IMR-90 (cell line): ENCODE results near the gene SUPT3H. TPM values are rescaled to one million over a fixed set of nuclear protein-coding genes. Genes with fewer than 3 reads are reported as not detected.

Experiments
- ATAC-seq: fragments of 200-7000 bp; cut with Tn5 transposase; 2 replicates; pipeline ENCODE4 v1.9.1; 2020; ENCODE audit warnings: low read depth, mild to moderate bottlenecking, moderate library complexity
- BruUV-seq: library from RNA; stranded (reverse); fragments of 400-500 nt; replicated peaks from 2 replicates; lab custom pipeline; 2021; lab: Mats Ljungman, UMichigan
- CTCF ChIA-PET: fragments of 300-600 bp; formaldehyde crosslinking; extraction: SDS; loops from one replicate; lab custom pipeline; 2021; ENCODE audit warnings: antibody characterized with exemption; lab: Yijun Ruan, JAX
- POLR2A ChIA-PET: fragments of 300-600 bp; sonication (Branson Sonifier 250); formaldehyde crosslinking; loops from one replicate; lab custom pipeline; 2022; ENCODE audit warnings: antibody characterized with exemption; ENCODE audit not compliant: unreplicated experiment; lab: Charles Lee
- DNase-seq: peaks from one replicate; pipeline ENCODE4 v3.0.0; 2013
- H2AFZ ChIP-seq: replicated peaks from 2 replicates; pipeline ENCODE3; 2013; ENCODE audit warnings: low read length, mild to moderate bottlenecking; ENCODE audit not compliant: poor library complexity
- H2AK5ac ChIP-seq: 2 replicates; pipeline ENCODE4 v1.6.1; 2013; ENCODE audit warnings: low read depth, low read length, inconsistent platforms
- H2AK9ac ChIP-seq: replicated peaks from 2 replicates; pipeline ENCODE3; 2013; ENCODE audit warnings: mild to moderate bottlenecking, low read depth, low read length, moderate library complexity; ENCODE audit not compliant: poor library complexity
- H2BK120ac ChIP-seq: 2 replicates; pipeline ENCODE4 v1.6.1; 2013; ENCODE audit warnings: low read depth, low read length, inconsistent platforms
- H2BK15ac ChIP-seq: 3 replicates; pipeline ENCODE4 v1.6.1; 2013; ENCODE audit warnings: low read depth, low read length, inconsistent platforms
- H2BK20ac ChIP-seq: 2 replicates; pipeline ENCODE4 v1.6.1; 2013; ENCODE audit warnings: low read depth, mild to moderate bottlenecking, inconsistent platforms, low read length, moderate library complexity
- H2BK5ac ChIP-seq: 2 replicates; pipeline ENCODE4 v1.6.1; 2013; ENCODE audit warnings: mild to moderate bottlenecking, low read depth, low read length, inconsistent platforms; ENCODE audit not compliant: poor library complexity, severe bottlenecking
- H3K14ac ChIP-seq: replicated peaks from 2 replicates; pipeline ENCODE4 v1.6.1; 2013; ENCODE audit warnings: low read depth, low read length, inconsistent platforms
- H3K18ac ChIP-seq: 2 replicates; pipeline ENCODE4 v1.6.1; 2013; ENCODE audit warnings: low read depth, low read length, control low read depth
- H3K23ac ChIP-seq: 2 replicates; pipeline ENCODE4 v1.6.1; 2013; ENCODE audit warnings: low read depth, low read length, inconsistent platforms
- H3K27ac ChIP-seq: 2 replicates; pipeline ENCODE4 v1.5.1; 2013; ENCODE audit warnings: mild to moderate bottlenecking, control low read depth, low read length; ENCODE audit not compliant: insufficient read depth
- H3K27me3 ChIP-seq: 2 replicates; pipeline ENCODE4 v1.6.1; 2013; ENCODE audit warnings: low read length; ENCODE audit not compliant: control insufficient read depth, insufficient read depth
- H3K36me3 ChIP-seq: 2 replicates; pipeline ENCODE4 v1.6.1; 2013; ENCODE audit warnings: low read length, mixed read lengths; ENCODE audit not compliant: control insufficient read depth, insufficient read depth
- H3K4ac ChIP-seq: 2 replicates; pipeline ENCODE4 v1.6.1; 2013; ENCODE audit warnings: low read depth, low read length, inconsistent platforms
- H3K4me1 ChIP-seq: 2 replicates; pipeline ENCODE4 v1.6.1; 2013; ENCODE audit warnings: low read length, mixed read lengths; ENCODE audit not compliant: control insufficient read depth, insufficient read depth
- H3K4me2 ChIP-seq: 2 replicates; pipeline ENCODE4 v1.6.1; 2013; ENCODE audit warnings: low read depth, mild to moderate bottlenecking, control low read depth, low read length, moderate library complexity
- H3K4me3 ChIP-seq: 2 replicates; pipeline ENCODE4 v1.5.1; 2013; ENCODE audit warnings: low read depth, mild to moderate bottlenecking, control low read depth, low read length, moderate library complexity; ENCODE audit not compliant: insufficient read depth
- H3K56ac ChIP-seq: 2 replicates; pipeline ENCODE4 v1.6.1; 2013; ENCODE audit warnings: low read length, inconsistent platforms; ENCODE audit not compliant: insufficient read depth; ENCODE audit errors: extremely low read depth
- H3K79me1 ChIP-seq, 2 experiments: 2 replicates each; pipeline ENCODE4 v1.6.1; 2013; ENCODE audit warnings: low read length in 2 of 2, inconsistent platforms in 1 of 2, low read depth in 1 of 2
- H3K9ac ChIP-seq: 2 replicates; pipeline ENCODE4 v1.6.1; 2013; ENCODE audit warnings: low read depth, low read length, control low read depth
- H3K9me1 ChIP-seq: 2 replicates; pipeline ENCODE4 v1.6.1; 2013; ENCODE audit warnings: low read length, inconsistent platforms; ENCODE audit not compliant: insufficient read depth
- H3K9me3 ChIP-seq: 2 replicates; pipeline ENCODE4 v1.6.1; 2013; ENCODE audit warnings: low read length; ENCODE audit not compliant: control insufficient read depth, insufficient read depth
- H4K20me1 ChIP-seq: 2 replicates; pipeline ENCODE4 v1.6.1; 2013; ENCODE audit warnings: low read length, inconsistent platforms; ENCODE audit not compliant: insufficient read depth
- H4K5ac ChIP-seq: 2 replicates; pipeline ENCODE4 v1.6.1; 2013; ENCODE audit warnings: mild to moderate bottlenecking, low read depth, low read length, control low read depth
- H4K8ac ChIP-seq, 2 experiments: 2 replicates each; pipeline ENCODE4 v1.6.1; 2013; ENCODE audit warnings: low read depth in 2 of 2, low read length in 2 of 2, control low read depth in 1 of 2, inconsistent platforms in 1 of 2
- H4K91ac ChIP-seq: 2 replicates; pipeline ENCODE4 v1.6.1; 2013; ENCODE audit warnings: low read depth, low read length, inconsistent platforms; ENCODE audit not compliant: insufficient read depth
- BHLHE40 ChIP-seq: fragments of 150-350 bp; IDR thresholded peaks from 2 replicates; pipeline ENCODE4 v1.6.1; 2016; ENCODE audit warnings: mild to moderate bottlenecking, low read depth, low read length
- CEBPB ChIP-seq: IDR thresholded peaks from 2 replicates; pipeline ENCODE4 v1.6.1; 2012; ENCODE audit warnings: low read depth, low read length, improper control_type of control experiment
- CHD1 ChIP-seq: IDR thresholded peaks from 2 replicates; pipeline ENCODE4 v1.6.1; 2012; ENCODE audit warnings: low read depth, low read length, improper control_type of control experiment
- FOS ChIP-seq: fragments of 150-350 bp; IDR thresholded peaks from 2 replicates; pipeline ENCODE4 v1.6.1; 2016; ENCODE audit warnings: low read depth, low read length
- MAFK ChIP-seq: IDR thresholded peaks from 2 replicates; pipeline ENCODE4 v1.6.1; 2012; ENCODE audit warnings: low read depth, low read length, improper control_type of control experiment
- MAZ ChIP-seq: IDR thresholded peaks from 2 replicates; pipeline ENCODE4 v1.6.1; 2012; ENCODE audit warnings: low read depth, mild to moderate bottlenecking, low read length, improper control_type of control experiment, moderate library complexity, borderline replicate concordance
- MXI1 ChIP-seq: IDR thresholded peaks from 2 replicates; pipeline ENCODE4 v1.6.1; 2012; ENCODE audit warnings: low read depth, mild to moderate bottlenecking, low read length, moderate library complexity, borderline replicate concordance
- NFE2L2 ChIP-seq: fragments of 150-350 bp; IDR thresholded peaks from 2 replicates; pipeline ENCODE4 v1.6.1; 2016; ENCODE audit warnings: low read depth, mild to moderate bottlenecking, low read length
- POLR2A ChIP-seq: IDR thresholded peaks from 2 replicates; pipeline ENCODE4 v1.6.1; 2012; ENCODE audit warnings: mild to moderate bottlenecking, low read depth, low read length
- RAD21 ChIP-seq: IDR thresholded peaks from 2 replicates; pipeline ENCODE4 v1.6.1; 2012; ENCODE audit warnings: low read length, improper control_type of control experiment
- RCOR1 ChIP-seq: IDR thresholded peaks from 2 replicates; pipeline ENCODE4 v1.6.1; 2012; ENCODE audit warnings: mild to moderate bottlenecking, low read length, improper control_type of control experiment; ENCODE audit not compliant: insufficient replicate concordance
- RFX5 ChIP-seq: IDR thresholded peaks from 2 replicates; pipeline ENCODE4 v1.8.0; 2012; ENCODE audit warnings: low read depth, mild to moderate bottlenecking, low read length, moderate library complexity
- SMC3 ChIP-seq: fragments of 150-350 bp; IDR thresholded peaks from 2 replicates; pipeline ENCODE4 v1.6.1; 2016; ENCODE audit warnings: low read depth, mild to moderate bottlenecking, antibody characterized with exemption, low read length, moderate library complexity
- WGBS, 2 experiments: methylation state at CpG; one replicate each; pipeline versions ENCODE4 v1.1.5 to v1.1.7; 2013; ENCODE audit warnings: missing lambda C conversion rate in 2 of 2; ENCODE audit not compliant: insufficient read length in 1 of 2; ENCODE audit errors: extremely low coverage in 2 of 2; 5-methylcytosine and 5-hydroxymethylcytosine counted together
- dilution Hi-C: fragments of 300-500 bp; cut with HindIII; formaldehyde crosslinking; loops from one replicate; pipeline ENCODE4 v1.14.3; 2018; ENCODE audit warnings: low sequenced_read_pairs; ENCODE audit not compliant: unreplicated experiment
- in situ Hi-C: fragments of 300-500 bp; cut with MboI; formaldehyde crosslinking; loops from 3 replicates; pipeline ENCODE4 v1.14.3; 2019; ENCODE audit warnings: low sequenced_read_pairs, inconsistent platforms, mixed read lengths
- intact Hi-C: fragments of 100-400 bp; cut with micrococcal nuclease; formaldehyde crosslinking; loops from 2 replicates; pipeline ENCODE4 v1.10.0; 2022
- polyA plus RNA-seq, 3 experiments: library from polyadenylated mRNA; depleted of rRNA; stranded (reverse); fragments of >200 nt; gene quantifications; 2 replicates each; pipeline ENCODE4 v1.2.3, GENCODE V29; 2012; ENCODE audit warnings: low replicate concordance in 1 of 3
- total RNA-seq: library from RNA; depleted of rRNA; stranded (reverse); fragments of >200 nt; gene quantifications from 2 replicates; pipeline ENCODE4 v1.2.3, GENCODE V29; 2012
- TF ChIP-seq, protein P1 (sequence below): fragments of 150-350 bp; IDR thresholded peaks from 2 replicates; pipeline ENCODE4 v1.6.1; 2016; ENCODE audit warnings: low read depth, mild to moderate bottlenecking, low read length, moderate library complexity, borderline replicate concordance
- TF ChIP-seq, protein P2 (sequence below): fragments of 150-350 bp; IDR thresholded peaks from 2 replicates; pipeline ENCODE4 v1.6.1; 2017; ENCODE audit warnings: mild to moderate bottlenecking, antibody characterized with exemption, low read length, low read depth
- TF ChIP-seq, protein P3 (sequence below): conservative IDR thresholded peaks from 2 replicates; pipeline ENCODE4 v1.5.1; 2012; ENCODE audit warnings: mild to moderate bottlenecking, low read depth, low read length, improper control_type of control experiment

SUPT3H gene
- total and polyA plus RNA-seq, 2 of the 4 experiments (the other 2 are of a cell fraction) = 4.5 to 5.0 TPM

DNA sequence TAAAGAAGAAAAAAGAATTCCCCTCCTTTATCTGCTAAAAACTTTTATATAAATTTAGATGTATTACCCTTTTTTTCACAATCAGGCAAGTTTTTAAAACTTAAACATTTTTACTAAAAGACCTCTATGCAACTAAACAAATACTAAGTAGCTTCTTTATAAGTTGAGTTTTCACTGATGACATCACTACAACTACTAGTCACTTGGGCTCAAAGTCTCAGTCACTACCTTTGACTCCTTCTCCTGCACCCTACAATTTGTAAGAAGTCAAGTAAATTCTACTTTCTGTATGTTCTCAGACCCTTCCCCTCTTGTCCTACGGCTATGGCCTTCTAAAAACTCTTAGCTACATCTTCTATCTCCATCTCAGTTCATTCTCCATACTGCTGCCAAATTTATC is 11.2 kb downstream of the SUPT3H start:
- dilution Hi-C loops (no loop called here), intact Hi-C loops (loop anchor here (5.0 kb wide), 1 partner anchor 39 kb away; the partner anchor contains the start of gene RUNX2), in situ Hi-C loops (no loop called here)
- Histone ChIP-seq H3K9ac (no peak overlapping the region), H3K4me3 (no peak overlapping the region), H4K91ac (no peak overlapping the region), H3K9me1 (no peaks in the 10 kb centered on the region), H3K4me1 (no peaks in the 10 kb centered on the region; the same call in 1 of the 2 replicates), H3K27me3 (no peaks in the 10 kb centered on the region), H2AFZ (no peak overlapping the region), H3K4me2 (no peak overlapping the region), H4K8ac (no peak overlapping the region), H3K27ac (no peak overlapping the region), H4K5ac (no peak overlapping the region), H2BK5ac (no peak overlapping the region), H3K14ac (no peak overlapping the region), H3K9me3 (no peaks in the 10 kb centered on the region), H2AK5ac (no peak overlapping the region), H3K56ac (no peak overlapping the region), H3K4ac (no peak overlapping the region), H2BK120ac (no peak overlapping the region), H3K79me1 (peaks cover 2 to 3% of the 10 kb centered on the region in 2 experiments; a peak in 1 of 4 replicates), H3K18ac (no peak overlapping the region), H2BK15ac (no peak overlapping the region), H4K20me1 (no peaks in the 10 kb centered on the region), H2AK9ac (no peak overlapping the region), H2BK20ac (no peak overlapping the region), H3K36me3 (no peaks in the 10 kb centered on the region), H3K23ac (no peak overlapping the region)
- TF ChIP-seq NFE2L2 = no peak
- TF ChIP-seq, protein P1, sequence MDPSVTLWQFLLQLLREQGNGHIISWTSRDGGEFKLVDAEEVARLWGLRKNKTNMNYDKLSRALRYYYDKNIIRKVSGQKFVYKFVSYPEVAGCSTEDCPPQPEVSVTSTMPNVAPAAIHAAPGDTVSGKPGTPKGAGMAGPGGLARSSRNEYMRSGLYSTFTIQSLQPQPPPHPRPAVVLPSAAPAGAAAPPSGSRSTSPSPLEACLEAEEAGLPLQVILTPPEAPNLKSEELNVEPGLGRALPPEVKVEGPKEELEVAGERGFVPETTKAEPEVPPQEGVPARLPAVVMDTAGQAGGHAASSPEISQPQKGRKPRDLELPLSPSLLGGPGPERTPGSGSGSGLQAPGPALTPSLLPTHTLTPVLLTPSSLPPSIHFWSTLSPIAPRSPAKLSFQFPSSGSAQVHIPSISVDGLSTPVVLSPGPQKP = no peak
- TF ChIP-seq POLR2A = no peak
- no peak for TF ChIP-seq MAZ
- TF ChIP-seq MAFK = no peak
- TF ChIP-seq, protein P2, sequence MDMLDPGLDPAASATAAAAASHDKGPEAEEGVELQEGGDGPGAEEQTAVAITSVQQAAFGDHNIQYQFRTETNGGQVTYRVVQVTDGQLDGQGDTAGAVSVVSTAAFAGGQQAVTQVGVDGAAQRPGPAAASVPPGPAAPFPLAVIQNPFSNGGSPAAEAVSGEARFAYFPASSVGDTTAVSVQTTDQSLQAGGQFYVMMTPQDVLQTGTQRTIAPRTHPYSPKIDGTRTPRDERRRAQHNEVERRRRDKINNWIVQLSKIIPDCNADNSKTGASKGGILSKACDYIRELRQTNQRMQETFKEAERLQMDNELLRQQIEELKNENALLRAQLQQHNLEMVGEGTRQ = no peak
- TF ChIP-seq SMC3 = no peak
- no peak for TF ChIP-seq MXI1
- no peak for TF ChIP-seq RCOR1
- TF ChIP-seq RFX5 = no peak
- TF ChIP-seq, protein P3, sequence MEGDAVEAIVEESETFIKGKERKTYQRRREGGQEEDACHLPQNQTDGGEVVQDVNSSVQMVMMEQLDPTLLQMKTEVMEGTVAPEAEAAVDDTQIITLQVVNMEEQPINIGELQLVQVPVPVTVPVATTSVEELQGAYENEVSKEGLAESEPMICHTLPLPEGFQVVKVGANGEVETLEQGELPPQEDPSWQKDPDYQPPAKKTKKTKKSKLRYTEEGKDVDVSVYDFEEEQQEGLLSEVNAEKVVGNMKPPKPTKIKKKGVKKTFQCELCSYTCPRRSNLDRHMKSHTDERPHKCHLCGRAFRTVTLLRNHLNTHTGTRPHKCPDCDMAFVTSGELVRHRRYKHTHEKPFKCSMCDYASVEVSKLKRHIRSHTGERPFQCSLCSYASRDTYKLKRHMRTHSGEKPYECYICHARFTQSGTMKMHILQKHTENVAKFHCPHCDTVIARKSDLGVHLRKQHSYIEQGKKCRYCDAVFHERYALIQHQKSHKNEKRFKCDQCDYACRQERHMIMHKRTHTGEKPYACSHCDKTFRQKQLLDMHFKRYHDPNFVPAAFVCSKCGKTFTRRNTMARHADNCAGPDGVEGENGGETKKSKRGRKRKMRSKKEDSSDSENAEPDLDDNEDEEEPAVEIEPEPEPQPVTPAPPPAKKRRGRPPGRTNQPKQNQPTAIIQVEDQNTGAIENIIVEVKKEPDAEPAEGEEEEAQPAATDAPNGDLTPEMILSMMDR = no peak
- no peak for TF ChIP-seq CEBPB
- no peak for TF ChIP-seq CHD1
- no peak for TF ChIP-seq FOS
- no peak for TF ChIP-seq RAD21
- no peak for TF ChIP-seq BHLHE40
- ATAC-seq (no peak), DNase-seq (no peak)
- no TSS peak for BruUV-seq
- ChIA-PET CTCF (interaction anchor here (0.6 to 1.2 kb wide), 4 partner anchors 11 to 891 kb away, joined by 3 to 5 read pairs (median 3); no protein-coding TSS in a partner anchor), POLR2A (no interaction called here)
- WGBS, 2 experiments = no CpG with 5 or more reads among the region's 1 CpG
